ENCODE measurements around the gene CFAP410.

Gene CFAP410

GRCh38 chr21:44372616-44373015 lies 33.4 kb upstream of the CFAP410 start:
- H3K9ac ChIP-seq (ENCODE audit: low read depth, low read length, poor library complexity), result no peak overlapping the region
- no peak overlapping the region for H2BK5ac ChIP-seq (ENCODE audit: low read length)
- no peak overlapping the region for H3K4me3 ChIP-seq (ENCODE audit: low read length in 2 of 2)
- H2AK5ac ChIP-seq (ENCODE audit: low read depth, low read length), result no peak overlapping the region
- H3K4me2 ChIP-seq (ENCODE audit: insufficient read depth, low read length, poor library complexity, severe bottlenecking), result no peak overlapping the region
- H2AFZ ChIP-seq (ENCODE audit: low read length), result no peak overlapping the region
- H3K36me3 ChIP-seq (replicated peaks in 1 of 2; ENCODE audit: control insufficient read depth in 2 of 2, insufficient read depth in 2 of 2, low read length in 2 of 2), result no peaks in the 10 kb centered on the region
- no peak overlapping the region for H3K4ac ChIP-seq (ENCODE audit: low read length)
- peaks cover 0 to 26% (median 18%) of the 10 kb centered on the region in 3 experiments for H3K27me3 ChIP-seq (ENCODE audit: control insufficient read depth in 3 of 3, insufficient read depth in 3 of 3, low read depth in 1 of 3, low read length in 3 of 3)
- WGBS, 2 donors (ENCODE audit: extremely low coverage in 2 of 2, insufficient read length in 2 of 2, insufficient replicate concordance in 1 of 2), result no CpG with 5 or more reads among the region's 8 CpGs
- no peaks in the 10 kb centered on the region for H3K79me1 ChIP-seq (ENCODE audit: low read depth, low read length)
- H3K4me1 ChIP-seq (ENCODE audit: control insufficient read depth in 2 of 2, insufficient read depth in 1 of 2, low read depth in 1 of 2, low read length in 2 of 2), result peaks cover 0 to 12% of the 10 kb centered on the region in 2 donors
- no peak overlapping the region for H3K23ac ChIP-seq (ENCODE audit: low read depth, low read length, poor library complexity)
- no peak overlapping the region for H2BK15ac ChIP-seq (ENCODE audit: low read length)
- no peak for DNase-seq (ENCODE audit: low spot score)
- no peak overlapping the region for H4K91ac ChIP-seq (ENCODE audit: low read depth, low read length, poor library complexity)
- H3K9me3 ChIP-seq (replicated peaks in 1 of 2; ENCODE audit: control insufficient read depth in 2 of 2, insufficient read depth in 1 of 2, low read depth in 1 of 2, low read length in 2 of 2), result peaks cover 0 to 5% of the 10 kb centered on the region in 2 donors
- no peak overlapping the region for H3K18ac ChIP-seq (ENCODE audit: low read length)
- no peak overlapping the region for H3K14ac ChIP-seq (ENCODE audit: low read length)
- H4K8ac ChIP-seq (ENCODE audit: low read depth, low read length), result no peak overlapping the region
- no peak overlapping the region for H2BK12ac ChIP-seq (ENCODE audit: low read length)
- H2BK120ac ChIP-seq (ENCODE audit: low read depth, low read length), result no peak overlapping the region
- H3K27ac ChIP-seq (replicated peaks; ENCODE audit: low read length), result no peak overlapping the region

GRCh38 chr21:44371596-44371995 lies 32.4 kb upstream of the CFAP410 start:
- peaks cover 0 to 5% of the 10 kb centered on the region in 2 donors for H3K4me1 ChIP-seq (ENCODE audit: control insufficient read depth in 2 of 2, insufficient read depth in 1 of 2, low read depth in 1 of 2, low read length in 2 of 2)
- no peak overlapping the region for H3K4ac ChIP-seq (ENCODE audit: low read length)
- H2AK5ac ChIP-seq (ENCODE audit: low read depth, low read length), result no peak overlapping the region
- no peak overlapping the region for H4K91ac ChIP-seq (ENCODE audit: low read depth, low read length, poor library complexity)
- H3K9ac ChIP-seq (ENCODE audit: low read depth, low read length, poor library complexity), result no peak overlapping the region
- H3K14ac ChIP-seq (ENCODE audit: low read length), result no peak overlapping the region
- H2BK5ac ChIP-seq (ENCODE audit: low read length), result no peak overlapping the region
- no peak overlapping the region for H3K18ac ChIP-seq (ENCODE audit: low read length)
- H3K27me3 ChIP-seq (ENCODE audit: control insufficient read depth in 3 of 3, insufficient read depth in 3 of 3, low read depth in 1 of 3, low read length in 3 of 3), result peaks cover 0 to 31% (median 18%) of the 10 kb centered on the region in 3 experiments
- WGBS, 2 donors (ENCODE audit: extremely low coverage in 2 of 2, insufficient read length in 2 of 2, insufficient replicate concordance in 1 of 2), result no CpG with 5 or more reads among the region's 6 CpGs
- peaks cover 0 to 5% of the 10 kb centered on the region in 2 donors for H3K9me3 ChIP-seq (replicated peaks in 1 of 2; ENCODE audit: control insufficient read depth in 2 of 2, insufficient read depth in 1 of 2, low read depth in 1 of 2, low read length in 2 of 2)
- H3K36me3 ChIP-seq (replicated peaks in 1 of 2; ENCODE audit: control insufficient read depth in 2 of 2, insufficient read depth in 2 of 2, low read length in 2 of 2), result no peaks in the 10 kb centered on the region
- H4K8ac ChIP-seq (ENCODE audit: low read depth, low read length), result no peak overlapping the region
- no peak for DNase-seq (ENCODE audit: low spot score)
- no peak overlapping the region for H3K4me2 ChIP-seq (ENCODE audit: insufficient read depth, low read length, poor library complexity, severe bottlenecking)
- H3K23ac ChIP-seq (ENCODE audit: low read depth, low read length, poor library complexity), result no peak overlapping the region
- H2AFZ ChIP-seq (ENCODE audit: low read length), result no peak overlapping the region
- no peak overlapping the region for H3K4me3 ChIP-seq (ENCODE audit: low read length in 2 of 2)
- no peaks in the 10 kb centered on the region for H3K79me1 ChIP-seq (ENCODE audit: low read depth, low read length)
- no peak overlapping the region for H2BK12ac ChIP-seq (ENCODE audit: low read length)
- H3K27ac ChIP-seq (replicated peaks; ENCODE audit: low read length), result no peak overlapping the region
- no peak overlapping the region for H2BK15ac ChIP-seq (ENCODE audit: low read length)
- H2BK120ac ChIP-seq (ENCODE audit: low read depth, low read length), result no peak overlapping the region

GRCh38 chr21:44370786-44371410 lies 31.7 kb upstream of the CFAP410 start:
- peaks cover 0 to 5% of the 10 kb centered on the region in 2 donors for H3K4me1 ChIP-seq (ENCODE audit: control insufficient read depth in 2 of 2, insufficient read depth in 1 of 2, low read depth in 1 of 2, low read length in 2 of 2)
- H3K9ac ChIP-seq (ENCODE audit: low read depth, low read length, poor library complexity), result no peak overlapping the region
- peak overlapping the region; percentile 74 for H3K18ac ChIP-seq (ENCODE audit: low read length)
- no peak overlapping the region for H3K14ac ChIP-seq (ENCODE audit: low read length)
- no peak overlapping the region for H3K27ac ChIP-seq (replicated peaks; ENCODE audit: low read length)
- H2AK5ac ChIP-seq (ENCODE audit: low read depth, low read length), result peak overlapping the region; percentile 6
- no peak overlapping the region for H2BK12ac ChIP-seq (ENCODE audit: low read length)
- no peak overlapping the region for H2BK120ac ChIP-seq (ENCODE audit: low read depth, low read length)
- H3K36me3 ChIP-seq (replicated peaks in 1 of 2; ENCODE audit: control insufficient read depth in 2 of 2, insufficient read depth in 2 of 2, low read length in 2 of 2), result no peaks in the 10 kb centered on the region
- H3K9me3 ChIP-seq (replicated peaks in 1 of 2; ENCODE audit: control insufficient read depth in 2 of 2, insufficient read depth in 1 of 2, low read depth in 1 of 2, low read length in 2 of 2), result peaks cover 0 to 5% of the 10 kb centered on the region in 2 donors
- no peak for DNase-seq (ENCODE audit: low spot score)
- no peak overlapping the region for H3K4ac ChIP-seq (ENCODE audit: low read length)
- no peak overlapping the region for H2BK5ac ChIP-seq (ENCODE audit: low read length)
- H3K4me2 ChIP-seq (ENCODE audit: insufficient read depth, low read length, poor library complexity, severe bottlenecking), result no peak overlapping the region
- no CpG with 5 or more reads among the region's 37 CpGs for WGBS, 2 donors (ENCODE audit: extremely low coverage in 2 of 2, insufficient read length in 2 of 2, insufficient replicate concordance in 1 of 2)
- no peak overlapping the region for H4K8ac ChIP-seq (ENCODE audit: low read depth, low read length)
- H3K79me1 ChIP-seq (ENCODE audit: low read depth, low read length), result no peaks in the 10 kb centered on the region
- no peak overlapping the region for H3K23ac ChIP-seq (ENCODE audit: low read depth, low read length, poor library complexity)
- H3K4me3 ChIP-seq (ENCODE audit: low read length in 2 of 2), result no peak overlapping the region
- peaks cover 0 to 31% (median 18%) of the 10 kb centered on the region in 3 experiments for H3K27me3 ChIP-seq (ENCODE audit: control insufficient read depth in 3 of 3, insufficient read depth in 3 of 3, low read depth in 1 of 3, low read length in 3 of 3)
- H2BK15ac ChIP-seq (ENCODE audit: low read length), result no peak overlapping the region
- no peak overlapping the region for H2AFZ ChIP-seq (ENCODE audit: low read length)
- H4K91ac ChIP-seq (ENCODE audit: low read depth, low read length, poor library complexity), result no peak overlapping the region

GRCh38 chr21:44370027-44370735 lies 31.0 kb upstream of the CFAP410 start:
- Histone ChIP-seq H2BK120ac (ENCODE audit: low read depth, low read length) (no peak overlapping the region), H3K23ac (ENCODE audit: low read depth, low read length, poor library complexity) (peak overlapping the region; percentile 48), H3K4ac (ENCODE audit: low read length) (no peak overlapping the region), H3K4me2 (ENCODE audit: insufficient read depth, low read length, poor library complexity, severe bottlenecking) (peak overlapping the region; percentile 86), H4K8ac (ENCODE audit: low read depth, low read length) (no peak overlapping the region), H2BK12ac (ENCODE audit: low read length) (no peak overlapping the region), H3K4me3 (ENCODE audit: low read length in 2 of 2) (no peak overlapping the region), H2AFZ (ENCODE audit: low read length) (peak overlapping the region; percentile 73), H3K18ac (ENCODE audit: low read length) (peak overlapping the region; percentile 70), H3K36me3 (replicated peaks in 1 of 2; ENCODE audit: control insufficient read depth in 2 of 2, insufficient read depth in 2 of 2, low read length in 2 of 2) (no peaks in the 10 kb centered on the region), H3K27ac (replicated peaks; ENCODE audit: low read length) (no peak overlapping the region), H3K79me1 (ENCODE audit: low read depth, low read length) (no peaks in the 10 kb centered on the region), H3K14ac (ENCODE audit: low read length) (no peak overlapping the region), H3K9me3 (replicated peaks in 1 of 2; ENCODE audit: control insufficient read depth in 2 of 2, insufficient read depth in 1 of 2, low read depth in 1 of 2, low read length in 2 of 2) (peaks cover 0 to 2% of the 10 kb centered on the region in 2 donors), H3K4me1 (ENCODE audit: control insufficient read depth in 2 of 2, insufficient read depth in 1 of 2, low read depth in 1 of 2, low read length in 2 of 2) (peaks cover 0 to 5% of the 10 kb centered on the region in 2 donors), H2AK5ac (ENCODE audit: low read depth, low read length) (no peak overlapping the region), H2BK5ac (ENCODE audit: low read length) (no peak overlapping the region), H4K91ac (ENCODE audit: low read depth, low read length, poor library complexity) (no peak overlapping the region), H2BK15ac (ENCODE audit: low read length) (no peak overlapping the region), H3K27me3 (ENCODE audit: control insufficient read depth in 3 of 3, insufficient read depth in 3 of 3, low read depth in 1 of 3, low read length in 3 of 3) (peaks cover 0 to 31% (median 18%) of the 10 kb centered on the region in 3 experiments), H3K9ac (ENCODE audit: low read depth, low read length, poor library complexity) (peak overlapping the region; percentile 44)
- WGBS, 2 donors (ENCODE audit: extremely low coverage in 2 of 2, insufficient read length in 2 of 2, insufficient replicate concordance in 1 of 2), result no CpG with 5 or more reads among the region's 29 CpGs
- peak; percentile 37 for DNase-seq (ENCODE audit: low spot score)

All from neuronal stem cell (in vitro differentiated cells).